IPS DF 6.9 (cell line): ENCODE data around the gene ADGRL3.

Experiments
- DNase-seq: peaks from one replicate; pipeline ENCODE4 v3.0.0-alpha.2; 2013; ENCODE audit warnings: low read depth, low spot score
- H3K27ac ChIP-seq: one replicate; pipeline ENCODE4 v1.5.1; 2013; ENCODE audit warnings: low read length, control low read depth
- H3K27me3 ChIP-seq: 2 replicates; pipeline ENCODE4 v1.6.1; 2013; ENCODE audit warnings: mild to moderate bottlenecking, low read length; ENCODE audit not compliant: control insufficient read depth, insufficient read depth
- H3K36me3 ChIP-seq: 2 replicates; pipeline ENCODE4 v1.6.1; 2013; ENCODE audit warnings: low read length; ENCODE audit not compliant: control insufficient read depth, insufficient read depth
- H3K4me1 ChIP-seq: 2 replicates; pipeline ENCODE4 v1.6.1; 2013; ENCODE audit warnings: low read length; ENCODE audit not compliant: control insufficient read depth, insufficient read depth
- H3K4me3 ChIP-seq: 2 replicates; pipeline ENCODE4 v1.5.1; 2013; ENCODE audit warnings: mild to moderate bottlenecking, low read length
- H3K9me3 ChIP-seq: 2 replicates; pipeline ENCODE4 v1.6.1; 2013; ENCODE audit warnings: low read length, inconsistent platforms; ENCODE audit not compliant: control insufficient read depth, insufficient read depth
- WGBS: extraction: QIAGEN DNeasy Blood & Tissue Kit; methylation state at CpG from one replicate; pipeline ENCODE4 v1.1.7; 2013; ENCODE audit warnings: mixed read lengths, missing lambda C conversion rate; ENCODE audit not compliant: insufficient read length, insufficient coverage; 5-methylcytosine and 5-hydroxymethylcytosine counted together

The ADGRL3 gene

DNA sequence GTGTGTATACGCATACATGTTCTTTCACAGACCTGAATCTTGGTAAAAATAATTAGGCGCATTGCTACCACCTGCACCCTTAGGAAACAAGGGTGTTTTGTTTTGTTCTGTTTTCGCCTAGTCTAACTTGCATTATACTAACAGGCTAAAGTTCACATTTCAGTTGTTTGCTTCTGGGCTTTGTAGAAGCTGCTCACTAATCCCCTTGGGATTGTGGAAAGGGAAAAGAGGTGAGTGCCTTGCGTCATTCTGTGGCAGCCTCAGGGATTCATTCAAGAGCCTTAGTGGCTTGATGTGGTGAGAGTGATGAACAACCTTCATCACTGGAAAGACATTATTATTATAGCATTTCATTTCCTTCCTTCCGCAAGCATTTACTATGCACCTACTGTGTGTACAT is 331.1 kb downstream of the ADGRL3 start:
- Histone ChIP-seq H3K36me3 (no peaks in the 10 kb centered on the region), H3K4me1 (no peaks in the 10 kb centered on the region), H3K9me3 (no peaks in the 10 kb centered on the region), H3K27me3 (no peaks in the 10 kb centered on the region), H3K27ac (no peak overlapping the region), H3K4me3 (no peak overlapping the region)
- DNase-seq, result no peak
- WGBS, result no CpG with 5 or more reads among the region's 5 CpGs

- Histone ChIP-seq H3K27ac (no peak overlapping the region), H3K36me3 (no peaks in the 10 kb centered on the region), H3K27me3 (no peaks in the 10 kb centered on the region), H3K4me3 (no peak overlapping the region), H3K4me1 (no peaks in the 10 kb centered on the region), H3K9me3 (no peaks in the 10 kb centered on the region)
- WGBS, result no CpG with 5 or more reads among the region's 14 CpGs
- no peak for DNase-seq
Observed at GRCh38 chr4:61532336-61533000, 332.3 kb downstream of the ADGRL3 start.

GRCh38 chr4:61533140-61533539 is 333.0 kb downstream of the ADGRL3 start:
- WGBS, result no CpG with 5 or more reads among the region's 1 CpG
- Histone ChIP-seq H3K36me3 (no peaks in the 10 kb centered on the region), H3K9me3 (no peaks in the 10 kb centered on the region), H3K27me3 (no peaks in the 10 kb centered on the region), H3K4me1 (no peaks in the 10 kb centered on the region), H3K4me3 (no peak overlapping the region), H3K27ac (no peak overlapping the region)
- no peak for DNase-seq

DNA sequence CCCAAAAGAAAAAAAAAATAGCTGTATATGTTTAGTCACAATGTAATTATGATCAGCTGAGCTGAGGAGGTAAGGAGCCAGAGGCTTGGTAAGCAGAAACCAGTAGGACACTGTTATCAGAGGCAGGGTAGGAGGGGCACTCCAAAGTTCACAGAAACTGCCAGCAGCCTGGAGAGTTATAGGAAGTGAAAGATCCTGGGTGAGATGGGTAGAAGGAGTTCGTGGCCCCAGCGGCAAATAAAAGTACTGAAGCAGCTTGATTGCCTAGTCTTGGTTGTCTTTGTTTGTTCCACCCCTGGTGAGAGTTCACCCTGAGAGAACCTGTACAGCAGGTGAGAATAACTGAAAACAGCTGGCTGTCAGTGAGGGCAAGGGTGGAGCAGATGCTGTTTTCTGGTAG is 340.8 kb downstream of the ADGRL3 start:
- Histone ChIP-seq H3K27ac (no peak overlapping the region), H3K27me3 (no peaks in the 10 kb centered on the region), H3K4me1 (no peaks in the 10 kb centered on the region), H3K4me3 (no peak overlapping the region), H3K9me3 (no peaks in the 10 kb centered on the region), H3K36me3 (no peaks in the 10 kb centered on the region)
- WGBS, result no CpG with 5 or more reads among the region's 2 CpGs
- no peak for DNase-seq

GRCh38 chr4:61541459-61541858 is 341.3 kb downstream of the ADGRL3 start:
- no CpG with 5 or more reads among the region's 2 CpGs for WGBS
- Histone ChIP-seq H3K36me3 (no peaks in the 10 kb centered on the region), H3K9me3 (no peaks in the 10 kb centered on the region), H3K4me1 (no peaks in the 10 kb centered on the region), H3K27me3 (no peaks in the 10 kb centered on the region), H3K4me3 (no peak overlapping the region), H3K27ac (no peak overlapping the region)
- no peak for DNase-seq

DNA sequence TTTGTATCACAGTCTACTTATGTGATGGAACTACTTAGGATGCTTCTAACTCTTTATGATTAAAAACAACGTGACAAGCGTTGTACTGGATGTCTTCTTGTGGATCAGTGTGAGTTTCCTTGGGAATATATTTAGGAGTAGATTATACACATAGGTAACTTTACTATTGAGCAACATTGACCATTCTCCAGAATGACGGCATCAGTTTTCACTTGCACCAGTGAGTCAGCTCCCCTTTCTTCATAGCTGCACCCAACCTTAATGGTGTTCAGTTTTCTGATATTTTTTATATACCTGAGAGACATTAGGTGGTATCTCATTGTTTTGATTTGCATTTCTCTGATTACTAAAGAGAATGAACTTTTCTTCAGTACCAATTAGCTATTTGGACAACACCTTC is 343.9 kb downstream of the ADGRL3 start:
- no peaks in the 10 kb centered on the region for H3K27me3 ChIP-seq
- no peaks in the 10 kb centered on the region for H3K4me1 ChIP-seq
- H3K4me3 ChIP-seq, result no peak overlapping the region
- WGBS, result no CpG with 5 or more reads among the region's 3 CpGs
- no peaks in the 10 kb centered on the region for H3K36me3 ChIP-seq
- no peaks in the 10 kb centered on the region for H3K9me3 ChIP-seq
- no peak for DNase-seq
- H3K27ac ChIP-seq, result no peak overlapping the region

DNA sequence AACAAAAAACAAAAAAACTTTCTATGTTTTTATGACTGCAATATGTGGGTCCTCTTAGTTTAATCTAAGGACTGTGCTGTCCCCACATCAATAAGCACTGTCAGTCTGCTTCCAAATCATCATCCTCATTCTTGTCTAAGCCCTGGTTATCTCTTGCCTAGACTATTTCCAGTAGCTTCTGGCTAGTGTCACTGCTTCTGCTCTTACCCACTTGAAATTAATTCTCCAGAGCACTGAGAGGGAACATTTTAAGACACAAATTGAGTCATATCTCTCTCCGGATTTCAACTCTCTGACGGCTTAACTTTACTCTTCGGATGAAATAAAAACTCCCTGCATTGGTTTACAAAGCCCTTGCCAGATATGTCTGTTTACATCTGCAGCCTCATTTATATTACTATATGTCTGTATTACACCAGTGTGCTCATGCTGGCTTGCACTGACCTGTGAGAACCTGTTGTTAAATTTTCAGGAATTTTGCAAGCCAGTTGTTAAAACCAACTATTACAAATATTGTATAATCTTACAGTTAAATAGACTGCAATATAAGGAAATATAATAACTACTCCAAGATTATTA is 345.9 kb downstream of the ADGRL3 start:
- no peak overlapping the region for H3K27ac ChIP-seq
- no peaks in the 10 kb centered on the region for H3K4me1 ChIP-seq
- H3K36me3 ChIP-seq, result no peaks in the 10 kb centered on the region
- no peak overlapping the region for H3K4me3 ChIP-seq
- H3K9me3 ChIP-seq, result no peaks in the 10 kb centered on the region
- no peaks in the 10 kb centered on the region for H3K27me3 ChIP-seq
- DNase-seq, result no peak
- no CpG with 5 or more reads among the region's 3 CpGs for WGBS

DNA sequence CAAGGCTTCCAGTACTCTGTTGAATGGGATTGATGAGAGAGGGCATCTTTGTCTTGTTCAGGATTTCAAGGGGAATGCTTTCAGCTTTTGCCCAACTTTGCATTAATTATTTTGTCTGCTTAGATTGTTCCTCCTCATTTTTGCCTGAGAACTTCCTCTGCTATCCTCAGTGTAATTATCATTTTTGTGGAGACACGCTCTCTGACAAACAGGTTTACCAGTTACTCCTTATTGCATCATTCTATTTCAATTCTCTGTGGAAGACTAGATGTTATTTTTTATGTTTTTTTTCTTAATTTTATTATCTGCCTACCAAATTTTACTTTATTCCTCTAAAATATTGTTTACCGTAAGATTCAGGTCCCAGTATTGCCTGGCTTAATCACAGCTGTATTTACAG is 349.2 kb downstream of the ADGRL3 start:
- no peak for DNase-seq
- H3K9me3 ChIP-seq, result no peaks in the 10 kb centered on the region
- no peaks in the 10 kb centered on the region for H3K27me3 ChIP-seq
- H3K4me3 ChIP-seq, result no peak overlapping the region
- WGBS, result no CpG with 5 or more reads among the region's 2 CpGs
- H3K36me3 ChIP-seq, result no peaks in the 10 kb centered on the region
- H3K27ac ChIP-seq, result no peak overlapping the region
- no peaks in the 10 kb centered on the region for H3K4me1 ChIP-seq

- H3K4me1 ChIP-seq, result no peaks in the 10 kb centered on the region
- no peak for DNase-seq
- H3K4me3 ChIP-seq, result no peak overlapping the region
- H3K9me3 ChIP-seq, result no peaks in the 10 kb centered on the region
- WGBS, result no CpG with 5 or more reads among the region's 1 CpG
- H3K36me3 ChIP-seq, result no peaks in the 10 kb centered on the region
- H3K27me3 ChIP-seq, result no peaks in the 10 kb centered on the region
- no peak overlapping the region for H3K27ac ChIP-seq
Observed at GRCh38 chr4:61553557-61554125, 353.5 kb downstream of the ADGRL3 start.

DNA sequence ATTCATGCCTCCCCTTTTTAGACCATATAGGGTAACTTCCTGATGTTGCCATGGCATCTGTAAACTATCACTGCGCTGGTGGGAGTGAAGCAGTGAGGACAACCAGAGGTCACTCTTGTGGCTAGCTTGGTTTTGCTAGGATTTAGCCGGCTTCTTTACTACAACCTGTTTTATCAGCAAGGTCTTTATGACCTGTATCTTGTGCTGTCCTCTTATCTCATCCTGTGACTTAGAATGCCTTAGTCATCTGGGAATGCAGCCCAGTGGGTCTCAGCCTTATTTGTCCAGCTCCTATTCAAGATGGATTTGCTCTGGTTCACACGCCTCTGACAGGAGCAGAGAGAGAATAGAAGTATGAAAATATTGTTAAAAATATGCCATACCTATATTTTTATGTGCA is 355.7 kb downstream of the ADGRL3 start:
- no peaks in the 10 kb centered on the region for H3K36me3 ChIP-seq
- no peak for DNase-seq
- H3K9me3 ChIP-seq, result no peaks in the 10 kb centered on the region
- H3K4me3 ChIP-seq, result no peak overlapping the region
- no peaks in the 10 kb centered on the region for H3K4me1 ChIP-seq
- WGBS, result no CpG with 5 or more reads among the region's 3 CpGs
- no peaks in the 10 kb centered on the region for H3K27me3 ChIP-seq
- no peak overlapping the region for H3K27ac ChIP-seq

DNA sequence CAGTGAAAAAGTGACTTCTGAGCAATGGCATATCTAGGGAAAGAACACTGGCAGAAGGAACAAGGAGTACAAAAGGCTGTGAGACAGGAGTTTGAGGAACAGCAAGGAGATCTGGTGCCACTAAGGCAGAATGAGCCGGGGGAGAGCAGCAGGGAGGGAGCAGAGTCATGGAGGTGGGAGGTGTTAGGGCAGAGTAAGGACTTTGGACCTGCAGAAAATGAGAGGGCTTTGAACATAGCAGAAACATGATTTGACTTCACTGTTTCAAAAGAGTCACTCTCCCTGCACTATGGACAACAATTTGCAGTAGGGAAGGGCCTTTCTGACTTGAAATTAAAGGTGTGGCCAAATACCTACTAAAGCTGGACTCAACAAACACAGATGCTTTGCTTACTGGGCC is 356.2 kb downstream of the ADGRL3 start:
- no peak overlapping the region for H3K4me3 ChIP-seq
- H3K36me3 ChIP-seq, result no peaks in the 10 kb centered on the region
- DNase-seq, result no peak
- H3K9me3 ChIP-seq, result no peaks in the 10 kb centered on the region
- H3K4me1 ChIP-seq, result no peaks in the 10 kb centered on the region
- no CpG with 5 or more reads among the region's 1 CpG for WGBS
- no peaks in the 10 kb centered on the region for H3K27me3 ChIP-seq
- H3K27ac ChIP-seq, result no peak overlapping the region
